Activated T-helper 1 cell treated with anti-CD3 and anti-CD28 coated beads, Interleukin-2, amount 50 U/mL, for 16 hours (primary cell): ENCODE data around the gene SND1.
"Not testable (repeated sequence)": the region's sequence is repeated elsewhere in the genome, so short reads cannot be mapped to it uniquely, and the experiment has no call there.

Experiments used
- DNase-seq, 2 donors: peaks; one replicate each; pipeline ENCODE4 v3.0.0-alpha.2; 2020; ENCODE audit warnings: low read depth in 1 of 2, low spot score in 1 of 2

Gene SND1

DNA sequence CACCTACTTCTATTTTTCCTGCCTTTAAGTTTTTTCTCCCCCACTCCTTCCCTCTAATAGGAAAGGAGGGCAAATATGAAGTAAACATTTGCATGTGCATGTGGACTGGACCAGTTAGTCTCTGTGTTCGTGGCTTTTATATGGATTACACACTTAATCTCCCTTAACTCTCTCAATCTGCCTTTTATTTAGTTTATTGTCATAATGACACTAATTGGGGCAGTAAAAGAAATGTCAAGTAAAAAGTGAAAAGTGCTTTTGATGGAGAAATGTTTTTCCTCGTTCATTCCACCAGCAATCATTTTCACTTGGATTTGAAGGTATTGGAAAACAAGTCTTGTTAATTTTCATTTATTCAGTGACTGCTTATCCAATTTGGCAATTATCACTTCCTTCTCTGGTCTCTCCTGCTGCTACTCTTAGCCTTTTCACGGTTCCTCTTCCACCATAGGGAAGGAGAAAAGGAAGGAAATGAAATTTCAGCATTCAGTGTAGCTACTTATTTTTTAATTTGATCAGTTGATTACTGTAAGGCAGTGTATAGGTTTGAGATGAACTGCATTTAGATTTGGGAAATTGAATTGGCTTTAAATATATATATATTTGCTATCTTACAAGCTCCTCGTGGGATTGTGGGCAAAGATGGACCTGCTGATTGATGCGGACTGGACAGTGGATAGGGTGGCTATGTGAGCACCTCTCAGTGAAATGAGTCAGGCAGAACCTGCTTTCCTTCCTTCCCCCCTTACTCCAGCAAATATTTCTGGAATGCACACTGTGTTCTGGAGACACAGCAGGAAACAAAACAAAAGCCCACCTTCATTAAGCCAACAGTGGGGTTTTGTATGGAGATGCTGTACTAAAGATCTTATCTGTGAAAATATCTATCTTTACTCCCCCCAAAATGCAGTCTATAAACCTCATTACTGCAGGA is 301.7 kb downstream of the SND1 start:
- no peak for DNase-seq

DNA sequence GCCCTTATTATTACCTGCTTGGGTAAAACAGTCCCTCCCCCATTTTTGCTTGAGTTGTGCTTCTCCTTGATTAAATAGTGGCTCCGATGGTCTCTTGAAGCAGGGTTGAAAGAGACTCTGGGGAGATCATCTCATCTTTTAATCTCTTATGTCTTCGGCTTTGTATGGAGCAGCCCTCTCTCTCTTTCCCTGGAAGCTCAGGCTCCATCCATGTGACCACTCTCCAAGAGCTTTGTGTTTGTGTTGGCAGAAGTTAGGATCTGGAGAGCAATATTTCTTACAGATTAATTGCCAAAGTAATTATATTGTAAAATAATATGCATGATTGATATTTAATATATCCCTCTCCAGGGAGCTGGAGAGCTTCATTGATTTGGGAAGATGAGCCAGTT is 302.4 kb downstream of the SND1 start:
- DNase-seq: no peak

DNA sequence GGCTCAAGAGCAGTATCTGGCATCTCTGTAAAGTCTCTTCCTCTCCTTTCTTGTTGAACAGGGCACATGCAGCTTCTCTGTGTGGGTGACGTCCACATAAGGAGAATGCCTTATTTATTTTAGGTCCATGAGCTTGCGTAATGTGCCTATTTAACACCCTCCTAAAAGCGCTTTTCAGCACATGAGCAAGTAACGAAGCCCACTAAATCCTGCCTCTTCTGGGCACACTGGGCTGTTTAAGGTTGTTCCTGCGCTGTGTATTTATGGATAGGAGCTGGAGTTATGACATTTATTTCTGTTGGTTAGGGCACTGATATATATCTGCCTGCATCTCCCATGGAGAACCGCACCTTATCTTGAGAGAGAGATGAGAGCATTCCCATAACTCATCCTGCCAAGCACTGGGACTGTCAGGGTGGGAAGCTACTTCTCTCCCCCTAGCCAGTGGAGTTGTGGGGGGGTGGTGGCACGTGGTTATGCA is 303.1 kb downstream of the SND1 start:
- DNase-seq: no peak

DNA sequence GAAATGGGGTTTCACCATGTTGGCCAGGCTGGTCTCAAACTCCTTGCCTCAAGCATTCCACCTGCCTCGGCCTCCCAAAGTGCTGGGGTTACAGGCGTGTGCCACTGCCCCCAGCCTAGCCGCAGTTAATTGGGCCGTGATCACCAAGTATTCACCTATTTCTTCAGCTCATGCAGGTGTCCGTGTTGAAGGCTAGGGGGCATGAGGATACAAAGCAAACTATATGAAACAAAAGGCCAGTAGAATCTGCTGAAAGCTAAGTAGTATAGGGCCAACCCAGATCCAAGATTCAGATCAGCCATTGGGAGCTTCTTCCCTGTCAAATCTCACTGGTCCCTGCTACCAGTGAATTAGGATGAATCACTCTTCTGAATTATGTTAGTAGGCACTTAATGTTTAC is 305.9 kb downstream of the SND1 start:
- no peak for DNase-seq

DNA sequence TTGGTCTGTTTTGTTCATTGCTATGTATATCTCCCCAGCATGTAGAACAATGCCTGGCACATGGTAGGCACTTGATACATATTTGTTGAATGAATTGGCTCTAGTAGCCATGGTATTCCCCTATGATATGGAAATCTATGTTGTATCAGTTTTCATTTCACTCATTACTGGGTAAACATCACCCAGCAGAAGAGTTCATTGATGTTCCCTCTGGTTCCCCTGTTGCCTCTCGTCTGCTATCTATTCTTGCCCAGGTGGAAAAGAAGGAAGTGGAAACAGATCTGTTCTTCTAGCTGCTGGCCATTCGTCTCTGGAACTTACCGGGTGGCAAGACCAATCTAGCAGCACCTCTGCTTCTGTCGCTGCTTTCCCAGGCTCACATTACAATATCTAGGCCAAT is 307.8 kb downstream of the SND1 start:
- no peak for DNase-seq

DNA sequence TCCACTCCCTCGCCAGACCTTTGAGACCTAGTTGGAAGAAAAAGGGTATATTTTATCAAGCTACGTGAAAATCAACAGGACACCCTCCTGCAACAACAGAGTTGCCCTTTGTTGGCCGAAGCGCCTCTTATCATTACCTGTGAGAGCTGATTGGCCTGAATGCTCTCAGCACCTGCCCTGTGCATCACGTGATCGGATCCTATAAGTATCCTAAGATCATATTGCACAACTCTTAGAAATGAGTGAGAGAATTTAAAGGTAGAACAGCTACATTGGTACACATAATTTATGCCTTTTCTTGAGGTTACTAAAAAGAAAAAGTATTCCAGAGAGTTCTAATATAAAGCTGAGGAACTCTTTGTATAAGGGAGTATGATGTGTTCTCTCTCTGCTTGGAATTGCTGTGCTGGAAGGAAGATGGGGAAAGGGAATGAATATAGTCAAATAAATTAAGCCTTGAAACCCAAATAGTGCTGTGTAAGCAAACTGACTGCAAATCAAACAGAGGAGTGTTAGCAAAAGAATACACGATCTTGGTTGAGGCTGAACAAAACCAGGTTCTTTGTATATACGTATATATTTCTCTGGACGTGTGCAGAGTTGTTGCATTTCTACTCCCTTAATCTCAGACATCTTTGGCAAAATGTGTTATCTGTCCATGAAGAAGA is 309.9 kb downstream of the SND1 start:
- no peak for DNase-seq

DNA sequence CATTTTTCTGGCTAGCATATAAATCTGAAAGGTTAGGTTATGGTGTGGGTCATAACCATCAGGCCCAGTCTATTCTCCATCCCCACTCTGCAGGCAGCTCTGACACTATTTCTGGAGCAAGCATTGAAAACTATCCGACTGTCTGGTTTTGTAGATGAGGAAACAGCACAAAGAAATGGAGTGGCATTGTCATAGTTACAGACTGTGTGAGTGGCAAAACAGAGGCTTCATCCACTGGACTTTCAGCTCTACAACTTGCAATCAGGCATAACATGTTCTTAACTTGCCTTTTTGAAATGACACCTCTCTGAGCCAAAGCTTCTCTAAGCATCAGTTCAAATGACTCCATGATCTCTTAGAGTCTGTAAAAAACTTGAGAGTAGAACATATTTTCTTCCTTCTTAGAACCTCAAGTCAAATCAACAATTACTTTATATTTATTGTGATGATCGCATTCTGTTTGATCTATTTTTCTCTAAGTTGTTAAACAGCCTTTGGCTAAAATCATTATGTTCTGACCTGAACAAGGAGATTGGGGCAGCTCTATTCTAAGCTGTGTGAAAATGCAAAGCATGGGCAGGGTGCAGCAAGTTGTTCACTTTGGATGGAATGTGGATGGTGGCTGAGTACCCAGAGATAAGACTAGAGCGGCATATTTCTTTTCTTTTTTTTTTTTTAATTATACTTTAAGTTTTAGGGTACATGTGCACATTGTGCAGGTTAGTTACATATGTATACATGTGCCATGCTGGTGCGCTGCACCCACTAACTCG is 310.8 kb downstream of the SND1 start:
- DNase-seq: no peak

DNA sequence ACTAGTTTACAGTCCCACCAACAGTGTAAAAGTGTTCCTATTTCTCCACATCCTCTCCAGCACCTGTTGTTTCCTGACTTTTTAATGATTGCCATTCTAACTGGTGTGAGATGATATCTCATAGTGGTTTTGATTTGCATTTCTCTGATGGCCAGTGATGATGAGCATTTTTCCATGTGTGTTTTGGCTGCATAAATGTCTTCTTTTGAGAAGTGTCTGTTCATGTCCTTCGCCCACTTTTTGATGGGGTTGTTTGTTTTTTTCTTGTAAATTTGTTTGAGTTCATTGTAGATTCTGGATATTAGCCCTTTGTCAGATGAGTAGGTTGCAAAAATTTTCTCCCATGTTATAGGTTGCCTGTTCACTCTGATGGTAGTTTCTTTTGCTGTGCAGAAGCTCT is 311.9 kb downstream of the SND1 start:
- DNase-seq: not testable (repeated sequence)

DNA sequence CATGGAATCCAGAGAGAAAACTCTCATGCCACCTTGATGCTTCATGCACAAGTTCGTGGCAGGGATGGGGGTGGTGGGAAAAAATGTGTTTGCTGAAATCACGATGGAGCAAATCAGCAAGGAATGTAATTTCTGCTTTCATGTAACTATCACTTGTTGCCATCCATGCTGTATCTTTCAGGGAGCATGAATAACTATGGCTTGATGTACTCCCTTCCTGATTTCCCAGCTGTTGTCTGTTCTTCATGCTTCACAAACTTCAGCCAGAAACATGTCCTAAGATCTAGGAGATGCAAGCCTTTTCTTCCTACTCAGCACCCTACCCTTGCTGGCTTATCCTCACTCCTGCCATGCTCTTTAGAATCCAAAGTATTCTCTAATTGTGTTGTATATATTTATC is 315.3 kb downstream of the SND1 start:
- no peak for DNase-seq

DNA sequence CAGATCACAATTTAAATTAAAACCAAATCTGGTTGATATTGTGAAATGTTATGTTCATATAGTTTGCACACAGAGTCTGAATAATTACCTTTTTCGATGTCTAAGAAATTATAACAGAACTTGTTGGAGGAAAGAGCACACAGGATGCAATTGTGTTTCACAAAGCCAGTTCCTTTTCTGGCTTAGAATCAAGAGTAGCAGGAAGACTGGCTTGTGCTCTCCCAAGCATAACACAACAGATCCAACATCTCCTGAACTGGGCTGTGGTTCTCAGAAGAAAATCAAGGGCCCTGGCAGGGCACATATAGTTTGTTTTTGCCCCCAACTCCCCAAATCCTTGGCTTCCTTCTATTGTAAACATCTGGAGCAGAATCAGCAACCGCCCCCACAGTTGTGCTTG is 316.6 kb downstream of the SND1 start:
- no peak for DNase-seq

DNA sequence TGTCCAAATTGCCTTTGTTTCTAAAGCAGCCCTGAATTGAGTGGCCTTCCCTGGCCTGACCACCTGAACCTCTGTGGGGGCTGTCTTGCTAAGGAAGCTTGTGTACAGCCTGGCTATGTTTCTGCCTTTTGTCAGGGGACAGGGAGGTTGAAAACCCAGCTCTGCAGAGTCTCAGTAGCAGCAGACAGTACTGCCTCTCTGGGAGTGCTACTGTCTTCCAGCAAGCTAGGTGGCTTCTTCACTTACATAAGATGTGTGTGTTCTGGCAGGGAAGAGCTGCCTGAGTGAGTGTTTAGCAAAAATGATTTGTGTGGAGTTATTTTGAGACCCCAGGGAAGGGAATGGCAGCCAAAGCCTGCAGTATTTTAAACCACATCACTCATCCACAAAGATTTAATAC is 321.8 kb downstream of the SND1 start:
- no peak for DNase-seq

DNA sequence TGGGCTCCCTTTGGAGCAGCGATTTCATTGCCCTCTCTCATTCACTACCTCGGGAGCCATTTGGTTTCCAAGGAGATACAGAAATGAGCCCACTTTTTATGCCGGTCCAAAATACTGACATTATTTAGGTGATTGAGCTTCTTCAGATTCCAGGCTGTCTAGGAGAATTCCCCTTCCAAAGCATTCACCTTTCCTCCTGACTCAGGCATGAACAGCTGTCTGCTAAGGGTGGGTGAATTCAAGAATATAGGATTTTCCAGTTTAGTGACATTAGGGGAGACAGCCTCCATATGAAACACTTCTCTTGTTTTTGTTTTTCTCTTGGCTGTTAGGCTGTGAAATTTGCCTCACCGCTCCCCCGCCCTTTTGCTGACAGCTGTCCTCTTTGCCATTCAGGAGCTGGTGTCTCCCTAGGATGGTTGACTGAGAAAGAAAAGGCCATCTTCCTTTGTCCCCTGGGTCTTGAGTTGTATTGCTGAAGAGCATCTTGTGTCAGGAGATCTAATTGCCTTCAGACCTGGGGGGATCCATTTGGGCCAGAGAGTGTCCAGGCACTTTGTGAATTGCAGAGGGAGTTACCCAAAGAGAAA is 322.5 kb downstream of the SND1 start:
- no peak for DNase-seq

DNA sequence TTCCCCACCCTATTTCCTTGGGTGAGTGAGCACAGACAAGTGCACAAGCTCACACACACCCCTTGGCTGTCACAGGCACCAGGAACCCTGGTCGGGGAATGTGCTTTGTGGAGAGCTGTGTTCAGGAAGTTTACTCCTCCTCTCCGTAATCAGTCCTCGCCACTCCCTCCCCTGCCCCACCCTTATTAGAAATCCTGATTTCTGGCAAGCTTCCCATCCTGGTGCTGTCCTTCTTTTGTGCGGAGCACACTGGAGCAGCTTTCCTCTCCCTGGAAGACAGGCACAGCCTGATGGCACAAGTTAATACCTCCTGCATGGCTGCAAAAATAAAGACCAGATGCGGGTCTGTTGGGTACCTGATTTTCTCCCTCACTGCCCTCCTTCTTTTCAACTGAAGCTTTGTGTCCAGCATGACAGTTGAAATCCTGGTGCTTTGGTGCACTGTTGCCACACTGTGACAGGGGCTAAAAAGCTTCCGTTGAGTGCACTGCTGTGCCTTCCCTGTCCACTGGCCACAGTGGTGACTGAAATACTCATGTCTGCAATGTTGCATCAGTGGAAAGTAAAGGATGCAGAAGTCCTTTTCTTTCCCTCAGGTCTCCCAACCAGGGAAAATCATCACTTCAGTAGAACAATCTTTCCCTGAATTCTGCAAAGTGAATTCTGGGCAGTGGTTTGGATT is 324.2 kb downstream of the SND1 start:
- DNase-seq: no peak

DNA sequence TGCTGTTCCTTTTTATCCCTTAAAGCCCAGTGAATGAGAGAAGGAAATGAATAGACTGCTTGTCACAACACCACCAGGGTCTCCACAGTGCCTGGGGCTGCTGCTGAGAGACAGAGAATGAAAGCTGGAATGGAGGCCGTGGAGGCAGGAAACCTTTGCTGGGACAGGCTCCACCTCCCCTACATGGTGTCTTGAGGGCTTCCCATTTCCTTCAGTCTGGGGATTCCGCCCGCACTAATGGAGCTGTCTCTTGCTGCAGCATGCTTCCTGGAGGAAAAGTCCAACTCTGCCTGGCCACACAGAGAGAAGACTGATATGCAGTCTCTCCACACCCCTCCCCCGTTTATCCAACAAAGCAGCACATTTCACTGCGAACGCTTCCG is 324.7 kb downstream of the SND1 start:
- DNase-seq: no peak

DNA sequence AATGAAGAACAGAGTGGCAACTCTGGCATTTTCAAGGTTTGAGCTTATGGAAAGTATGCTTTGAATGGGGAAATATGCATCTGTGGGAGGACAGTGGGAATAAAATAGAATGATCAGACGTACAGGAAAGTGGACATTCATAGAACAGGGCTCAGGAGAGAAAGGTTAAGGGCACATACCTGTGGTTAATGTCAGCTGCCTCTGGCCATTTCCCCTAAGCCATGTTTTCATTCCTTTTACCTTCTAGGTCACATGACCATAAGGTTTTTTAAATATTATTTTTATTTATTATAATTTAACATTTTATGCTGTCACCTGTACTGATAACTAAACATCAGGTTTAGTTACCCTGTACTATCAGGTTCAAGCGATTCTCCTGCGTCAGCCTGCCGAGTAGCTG is 326.4 kb downstream of the SND1 start:
- DNase-seq: no peak

DNA sequence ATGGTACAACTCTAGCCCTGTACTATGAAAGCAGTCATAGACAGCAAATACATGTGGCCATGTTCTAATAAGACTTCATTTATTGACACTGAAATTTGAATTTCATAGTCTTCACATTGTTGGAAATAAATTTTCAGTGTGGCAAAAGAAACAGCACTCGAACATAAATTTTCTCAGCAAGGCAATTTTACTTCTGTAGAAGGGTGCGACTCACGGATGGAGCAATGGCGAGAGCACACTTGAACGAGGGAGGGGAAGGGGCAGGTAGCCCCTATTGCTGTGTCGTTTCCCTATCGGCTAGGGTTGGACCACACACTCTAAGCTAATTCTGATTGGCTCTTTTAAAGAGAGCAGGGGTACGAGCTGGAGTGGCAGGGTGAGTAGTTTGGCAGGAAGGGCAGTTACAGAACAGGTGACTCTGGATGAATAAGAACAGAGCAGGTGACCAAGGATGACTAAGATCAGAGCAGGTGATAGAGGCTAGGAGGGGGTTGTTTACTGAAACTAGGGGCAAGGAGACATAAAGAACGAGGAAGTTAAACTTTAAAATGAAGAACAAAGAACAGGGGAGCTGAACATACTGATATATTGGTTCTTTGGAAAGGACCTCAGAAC is 327.2 kb downstream of the SND1 start:
- DNase-seq: no peak

DNA sequence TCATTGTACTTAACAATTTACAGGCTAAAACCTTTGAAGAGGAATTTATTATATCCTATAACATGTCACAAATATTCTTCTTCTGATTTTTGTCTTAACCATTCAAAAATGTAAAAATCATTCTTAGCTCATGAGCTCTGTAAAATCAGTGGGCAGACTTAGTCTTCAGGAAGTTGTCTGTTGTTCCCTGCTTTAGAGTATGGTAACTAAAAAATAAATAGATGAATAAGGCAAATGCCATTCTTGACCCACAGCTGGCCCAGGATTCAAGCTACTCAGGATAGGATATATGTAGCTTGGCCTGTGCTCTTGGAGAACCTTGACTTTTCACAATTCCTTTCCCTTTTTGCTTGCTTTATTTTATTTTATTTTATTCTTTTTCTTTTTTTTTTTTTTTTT is 327.7 kb downstream of the SND1 start:
- no peak for DNase-seq

DNA sequence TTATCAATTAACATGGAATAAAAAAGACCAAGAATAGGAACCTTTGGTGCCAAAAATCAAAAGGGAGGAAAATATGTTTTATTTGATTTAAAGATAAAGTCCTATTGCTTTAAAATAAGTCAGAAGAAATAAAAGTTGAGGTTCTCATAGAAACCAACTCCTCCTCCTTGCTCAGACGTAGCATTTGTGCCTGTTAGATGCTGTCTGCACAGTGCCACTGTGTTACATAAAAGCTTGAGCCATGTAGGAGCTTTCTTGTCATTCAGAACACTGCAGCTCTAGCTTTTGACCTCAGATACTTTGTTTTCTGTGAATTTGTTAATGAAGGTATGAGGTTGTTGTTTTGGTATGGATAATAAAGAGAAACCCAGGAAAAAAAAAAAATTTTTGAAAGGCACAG is 328.9 kb downstream of the SND1 start:
- no peak for DNase-seq

DNA sequence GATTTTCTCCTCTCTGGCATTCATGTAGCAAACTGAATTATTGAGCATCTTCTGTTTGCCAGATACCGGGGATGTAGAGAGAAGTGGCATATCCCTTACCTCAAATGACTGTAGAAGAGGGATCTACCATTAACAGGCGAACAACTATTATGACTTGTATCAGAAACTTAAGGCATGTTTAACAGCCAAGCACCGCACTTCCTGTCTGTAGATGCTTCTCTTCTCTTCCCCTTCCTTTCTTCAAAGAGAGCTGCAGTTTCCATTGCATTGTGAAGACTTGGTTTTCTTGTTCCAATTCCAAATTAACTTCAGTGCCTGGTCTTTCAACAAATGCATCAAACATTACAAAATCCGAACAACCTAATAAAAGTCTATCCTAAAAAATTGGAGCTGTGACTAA is 330.0 kb downstream of the SND1 start:
- DNase-seq: no peak

DNA sequence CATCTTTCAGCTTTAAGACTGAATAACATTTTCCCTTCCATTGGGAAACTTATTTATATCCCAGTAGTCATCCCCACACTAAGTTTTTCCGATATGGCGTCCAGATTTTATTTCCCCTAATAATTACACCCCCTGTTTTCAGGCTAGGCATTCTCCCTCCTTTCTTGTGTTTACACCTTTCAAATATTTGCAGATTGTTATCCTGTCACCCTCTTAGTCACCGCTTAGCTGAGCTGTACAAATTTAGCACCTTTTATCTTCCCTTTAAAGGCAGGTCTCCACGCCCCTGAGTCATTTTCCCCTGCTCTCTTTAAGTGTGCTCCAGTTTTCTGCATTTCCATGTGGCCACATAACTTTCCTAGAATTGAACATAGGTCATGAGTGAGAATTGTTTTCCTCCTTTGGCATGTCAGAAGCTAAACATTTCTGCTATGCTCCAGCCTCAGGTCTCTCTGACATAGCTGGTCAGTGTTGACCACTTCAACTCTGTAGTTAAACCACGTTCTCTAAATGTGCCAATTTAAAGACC is 331.9 kb downstream of the SND1 start:
- no peak for DNase-seq
